Measurements from ENCODE around the gene KCNK1. TPM values are rescaled to one million over a fixed set of nuclear protein-coding genes. Genes with fewer than 3 reads are reported as not detected.
"Not testable (repeated sequence)": the region's sequence is repeated elsewhere in the genome, so short reads cannot be mapped to it uniquely, and the experiment has no call there.

The KCNK1 gene
- total and polyA plus RNA-seq, 8 donors: 2.3 to 7.5 (median 3.8) TPM

DNA sequence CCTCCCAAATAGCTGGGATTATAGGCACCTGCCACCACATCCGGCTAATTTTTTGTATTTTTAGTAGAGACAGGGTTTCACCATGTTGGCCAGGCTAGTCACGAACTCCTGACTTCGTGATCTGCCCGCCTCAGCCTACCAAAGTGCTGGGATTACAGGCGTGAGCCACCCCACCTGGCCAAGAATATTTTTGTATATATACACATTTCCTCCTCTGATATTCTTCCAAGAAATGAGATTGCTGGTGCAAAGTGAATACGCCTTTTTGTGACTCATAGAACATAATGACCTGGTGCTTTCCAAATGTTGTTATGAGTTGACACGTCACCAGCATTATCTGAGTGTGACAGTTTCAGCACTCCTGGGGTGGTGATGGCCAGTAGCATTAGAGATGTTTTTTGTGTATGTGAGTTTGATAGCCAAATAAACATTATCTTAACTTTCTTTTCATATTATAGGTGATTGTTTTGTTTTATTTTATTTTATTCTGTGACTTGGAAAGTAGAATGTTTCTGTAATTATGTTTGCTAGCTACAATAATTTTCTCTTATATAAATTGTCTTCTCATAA, 54.9 kb downstream of the KCNK1 start:
- intact Hi-C loops (cut with DNase I): no loop called here
- H3K4me3 ChIP-seq: no peak overlapping the region
- FAIRE-seq (no peak), ATAC-seq (peak in 3 of 4 donors; percentile 59 to 75 (median 69)), DNase-seq (peak in 2 of 6 donors; percentile 15 to 24)
- no peaks in the 10 kb centered on the region for H3K27me3 ChIP-seq
- no peaks in the 10 kb centered on the region for H3K9me3 ChIP-seq
- H3K36me3 ChIP-seq: no peaks in the 10 kb centered on the region
- TF ChIP-seq, protein P1, sequence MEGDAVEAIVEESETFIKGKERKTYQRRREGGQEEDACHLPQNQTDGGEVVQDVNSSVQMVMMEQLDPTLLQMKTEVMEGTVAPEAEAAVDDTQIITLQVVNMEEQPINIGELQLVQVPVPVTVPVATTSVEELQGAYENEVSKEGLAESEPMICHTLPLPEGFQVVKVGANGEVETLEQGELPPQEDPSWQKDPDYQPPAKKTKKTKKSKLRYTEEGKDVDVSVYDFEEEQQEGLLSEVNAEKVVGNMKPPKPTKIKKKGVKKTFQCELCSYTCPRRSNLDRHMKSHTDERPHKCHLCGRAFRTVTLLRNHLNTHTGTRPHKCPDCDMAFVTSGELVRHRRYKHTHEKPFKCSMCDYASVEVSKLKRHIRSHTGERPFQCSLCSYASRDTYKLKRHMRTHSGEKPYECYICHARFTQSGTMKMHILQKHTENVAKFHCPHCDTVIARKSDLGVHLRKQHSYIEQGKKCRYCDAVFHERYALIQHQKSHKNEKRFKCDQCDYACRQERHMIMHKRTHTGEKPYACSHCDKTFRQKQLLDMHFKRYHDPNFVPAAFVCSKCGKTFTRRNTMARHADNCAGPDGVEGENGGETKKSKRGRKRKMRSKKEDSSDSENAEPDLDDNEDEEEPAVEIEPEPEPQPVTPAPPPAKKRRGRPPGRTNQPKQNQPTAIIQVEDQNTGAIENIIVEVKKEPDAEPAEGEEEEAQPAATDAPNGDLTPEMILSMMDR (IDR thresholded peaks at IDR 0.05): no peak
- H3K4me1 ChIP-seq: peaks cover 9 to 12% (median 11%) of the 10 kb centered on the region in 3 donors
- peak overlapping the region in 2 of 4 donors; percentile 44 to 62 for H3K27ac ChIP-seq
- 81 to 83% methylated on average over 7 of the region's 7 CpGs for WGBS, 2 donors

DNA sequence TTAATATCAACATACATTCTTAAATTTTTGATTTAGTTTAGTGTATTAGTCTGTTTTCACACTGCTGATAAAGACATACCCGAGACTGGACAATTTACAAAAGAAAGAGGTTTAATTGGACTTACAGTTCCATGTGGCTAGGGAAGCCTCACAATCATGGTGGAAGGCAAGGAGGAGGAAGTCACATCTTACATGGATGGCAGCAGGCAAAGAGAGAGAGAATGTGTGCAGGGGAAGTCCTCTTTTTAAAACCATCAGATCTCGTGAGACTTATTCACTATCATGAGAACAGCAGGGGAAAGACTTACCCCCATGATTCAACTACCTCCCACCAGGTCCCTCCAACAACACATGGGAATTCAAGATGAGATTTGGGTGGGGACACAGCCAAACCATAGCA, 56.5 kb downstream of the KCNK1 start:
- H3K9me3 ChIP-seq; DNase-seq; FAIRE-seq; H3K4me3 ChIP-seq; ATAC-seq; H3K27me3 ChIP-seq; H3K36me3 ChIP-seq; H3K27ac ChIP-seq; intact Hi-C loops (cut with DNase I): not testable (repeated sequence)
- H3K4me1 ChIP-seq: peaks cover 11 to 23% (median 22%) of the 10 kb centered on the region in 3 donors
- WGBS, 2 donors: 91 to 98% methylated on average over 2 of the region's 2 CpGs

DNA sequence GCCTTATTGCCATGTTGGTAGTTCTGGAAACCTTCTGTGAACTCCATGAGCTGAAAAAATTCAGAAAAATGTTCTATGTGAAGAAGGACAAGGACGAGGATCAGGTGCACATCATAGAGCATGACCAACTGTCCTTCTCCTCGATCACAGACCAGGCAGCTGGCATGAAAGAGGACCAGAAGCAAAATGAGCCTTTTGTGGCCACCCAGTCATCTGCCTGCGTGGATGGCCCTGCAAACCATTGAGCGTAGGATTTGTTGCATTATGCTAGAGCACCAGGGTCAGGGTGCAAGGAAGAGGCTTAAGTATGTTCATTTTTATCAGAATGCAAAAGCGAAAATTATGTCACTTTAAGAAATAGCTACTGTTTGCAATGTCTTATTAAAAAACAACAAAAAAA, 57.4 kb downstream of the KCNK1 start:
- no peaks in the 10 kb centered on the region for H3K36me3 ChIP-seq
- H3K4me3 ChIP-seq: no peak overlapping the region
- DNase-seq (no peak), ATAC-seq (no peak), FAIRE-seq (no peak)
- intact Hi-C loops (cut with DNase I): no loop called here
- WGBS, 2 donors: 93 to 96% methylated on average over 5 of the region's 5 CpGs
- TF ChIP-seq, protein P1 (IDR thresholded peaks at IDR 0.05): no peak
- peaks cover 11 to 23% (median 22%) of the 10 kb centered on the region in 3 donors for H3K4me1 ChIP-seq
- H3K9me3 ChIP-seq: no peaks in the 10 kb centered on the region
- H3K27ac ChIP-seq: no peak overlapping the region
- H3K27me3 ChIP-seq: no peaks in the 10 kb centered on the region

DNA sequence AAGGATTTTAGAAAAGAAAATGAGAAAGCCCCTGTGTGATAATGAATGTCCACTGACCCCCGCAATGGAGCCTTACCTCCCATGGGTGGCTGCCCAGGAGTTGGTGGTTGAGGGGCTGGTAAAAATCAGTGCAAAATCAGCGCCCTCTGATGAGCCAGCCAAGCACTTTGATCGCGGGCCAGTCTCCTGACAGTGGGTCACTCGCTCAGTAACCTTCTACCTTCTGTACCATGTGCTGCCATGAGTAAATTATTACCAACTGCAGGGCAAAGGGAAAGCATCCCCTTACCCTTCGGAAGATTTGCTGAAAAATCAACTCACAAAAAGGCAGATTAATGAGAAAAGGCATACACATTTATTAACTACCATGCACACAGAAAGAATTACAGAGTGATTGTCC, 58.8 kb downstream of the KCNK1 start:
- peak overlapping the region in 2 of 4 donors; percentile 80 to 82 for H3K27ac ChIP-seq
- ATAC-seq (peak; percentile 19 to 28 (median 24)), DNase-seq (peak in 1 of 6 donors; percentile 12), FAIRE-seq (no peak)
- intact Hi-C loops (cut with DNase I): no loop called here
- no peaks in the 10 kb centered on the region for H3K27me3 ChIP-seq
- H3K4me1 ChIP-seq: peaks cover 11 to 23% (median 22%) of the 10 kb centered on the region in 3 donors
- TF ChIP-seq, protein P1 (IDR thresholded peaks at IDR 0.05): no peak
- H3K9me3 ChIP-seq: no peaks in the 10 kb centered on the region
- 61 to 73% methylated on average over 6 of the region's 6 CpGs for WGBS, 2 donors
- H3K36me3 ChIP-seq: no peaks in the 10 kb centered on the region
- no peak overlapping the region for H3K4me3 ChIP-seq

DNA sequence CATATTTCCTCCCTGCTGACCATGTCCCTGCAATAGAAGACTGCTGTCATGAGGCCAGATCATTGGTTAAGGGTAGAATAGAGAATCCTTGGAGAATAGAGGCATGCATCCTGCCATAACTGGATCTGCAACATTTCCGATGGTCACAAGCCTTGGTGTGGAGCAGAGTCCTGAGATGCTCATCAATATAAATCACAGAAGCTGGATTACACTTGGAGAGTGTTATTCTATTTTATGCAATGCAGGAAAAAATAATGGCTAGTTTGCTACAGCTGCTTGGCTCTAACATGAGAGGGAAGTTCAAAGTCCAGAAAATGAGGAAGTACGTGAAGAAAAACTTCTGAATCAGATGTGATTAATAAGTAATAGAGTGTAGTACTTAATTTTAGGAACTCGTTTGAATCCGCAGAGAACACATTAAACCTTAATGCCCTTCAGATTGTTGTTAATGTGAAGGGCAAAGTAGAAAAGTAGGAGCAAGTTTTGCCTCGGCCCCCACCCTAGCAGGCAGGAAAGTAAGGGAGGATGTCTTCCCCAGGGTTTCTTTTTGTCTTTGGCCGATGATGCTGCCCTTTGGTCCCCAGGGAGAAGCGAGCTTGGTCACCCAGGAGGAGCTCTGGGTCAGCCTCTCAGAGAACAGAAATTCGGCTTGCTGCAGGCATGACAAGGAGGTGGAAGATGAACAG, 59.5 kb downstream of the KCNK1 start:
- Histone ChIP-seq H3K4me3 (peak overlapping the region in 1 of 4 donors; percentile 17), H3K4me1 (peaks cover 11 to 23% (median 22%) of the 10 kb centered on the region in 3 donors), H3K27ac (peak overlapping the region in 2 of 4 donors; percentile 80 to 82), H3K9me3 (no peaks in the 10 kb centered on the region), H3K27me3 (no peaks in the 10 kb centered on the region), H3K36me3 (no peaks in the 10 kb centered on the region)
- TF ChIP-seq, protein P1 (IDR thresholded peaks at IDR 0.05): no peak
- intact Hi-C loops (cut with DNase I): no loop called here
- FAIRE-seq: no peak
- peak; percentile 90 to 92 (median 92) for ATAC-seq
- 24 to 31% methylated on average over 8 of the region's 8 CpGs for WGBS, 2 donors
- peak in 1 of 6 donors; percentile 21 for DNase-seq

Measured in pancreas (tissue), 10 donors.